Colon (tissue), 2 donors: ENCODE data around the gene PAX7.

ENCODE experiments used
- FAIRE-seq: peaks from 2 replicates; lab custom pipeline; 2012; peaks lifted over from hg19 to GRCh38; lab: Jason Lieb, UNC
- donor health status: control.
- donor health status: control.

Gene PAX7

GRCh38 chr1:18618546-18619466 is 11.8 kb upstream of the PAX7 start:
- no peak for FAIRE-seq

GRCh38 chr1:18619467-18619835 is 11.2 kb upstream of the PAX7 start:
- FAIRE-seq, result no peak

- FAIRE-seq, result no peak
These were observed 2.1 kb upstream of the PAX7 start for GRCh38 chr1:18628511-18628910.

GRCh38 chr1:18629659-18630510 is 761 bp upstream of the PAX7 start:
- no peak for FAIRE-seq

- no peak for FAIRE-seq
These were observed 1.0 kb downstream of the PAX7 start for GRCh38 chr1:18631496-18632217.

- no peak for FAIRE-seq
These were observed 1.6 kb downstream of the PAX7 start for GRCh38 chr1:18632218-18632588.

GRCh38 chr1:18632783-18633421 is 2.3 kb downstream of the PAX7 start:
- FAIRE-seq, result no peak

GRCh38 chr1:18633422-18634155 is 2.9 kb downstream of the PAX7 start:
- FAIRE-seq, result no peak

- no peak for FAIRE-seq
These were observed 3.6 kb downstream of the PAX7 start for GRCh38 chr1:18634276-18634675.

- FAIRE-seq, result no peak
These were observed 4.5 kb downstream of the PAX7 start for GRCh38 chr1:18635070-18635577.

GRCh38 chr1:18635891-18636595 is 5.4 kb downstream of the PAX7 start:
- FAIRE-seq, result no peak

- FAIRE-seq, result no peak
These were observed 6.2 kb downstream of the PAX7 start for GRCh38 chr1:18636596-18637508.

GRCh38 chr1:18637511-18637960 is 6.9 kb downstream of the PAX7 start:
- no peak for FAIRE-seq

GRCh38 chr1:18637962-18638834 is 7.6 kb downstream of the PAX7 start:
- no peak for FAIRE-seq

GRCh38 chr1:18638835-18639364 is 8.3 kb downstream of the PAX7 start:
- no peak for FAIRE-seq

- no peak for FAIRE-seq
These were observed 8.9 kb downstream of the PAX7 start for GRCh38 chr1:18639368-18640055.
